ENCODE data around the gene EQTN.
A peak's percentile ranks its signal among the peaks of the same experiment; 100 is the strongest.

Gene EQTN

DNA sequence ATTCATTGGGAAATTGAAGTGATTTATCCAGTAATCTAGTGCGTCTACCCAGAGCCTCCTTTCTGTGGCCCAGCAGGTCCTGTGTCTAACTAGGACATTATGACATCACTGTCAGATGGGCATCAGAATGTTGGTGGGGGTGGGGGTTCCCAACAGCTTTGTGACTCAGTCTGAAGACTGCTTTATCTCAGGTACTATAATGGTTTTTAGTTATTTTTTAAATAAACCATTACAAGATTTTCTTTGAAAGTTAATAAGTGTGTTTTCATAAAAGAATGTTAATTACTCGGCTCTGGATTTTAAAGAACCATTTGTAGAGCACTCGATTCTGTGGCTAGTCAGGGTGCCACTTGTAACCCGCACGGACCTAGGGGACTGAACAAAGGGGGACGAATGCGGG, at the start of gene EQTN:
Gene EQTN (minus strand): TSS at position 101 of the 400 bp plus-strand sequence. CDS start 95 bp downstream, at position 6.
- DNase-seq (ENCODE audit: low spot score) (peak; percentile 30), FAIRE-seq (no peak)

DNA sequence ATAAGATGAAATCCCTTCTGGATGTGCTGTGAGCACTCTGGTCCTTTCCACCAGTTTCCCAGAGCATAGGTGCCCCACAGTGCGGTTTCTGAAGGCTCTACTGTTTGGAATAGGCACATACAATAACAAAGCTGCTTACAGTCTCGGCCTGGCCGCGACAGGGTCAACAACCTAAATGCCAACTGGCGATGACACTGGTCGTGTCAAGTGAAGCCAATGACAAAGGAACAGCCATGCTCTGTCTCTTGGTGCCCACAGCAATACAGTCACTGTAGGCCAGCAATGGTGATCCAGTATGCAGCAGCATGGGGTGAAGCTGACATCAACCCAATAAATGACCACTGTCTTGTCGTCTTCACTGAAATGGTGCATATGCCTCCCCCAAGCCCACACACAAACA, 47.8 kb upstream of the EQTN start:
- peak; percentile 77 for FAIRE-seq
- DNase-seq (ENCODE audit: low spot score), result no peak

DNA sequence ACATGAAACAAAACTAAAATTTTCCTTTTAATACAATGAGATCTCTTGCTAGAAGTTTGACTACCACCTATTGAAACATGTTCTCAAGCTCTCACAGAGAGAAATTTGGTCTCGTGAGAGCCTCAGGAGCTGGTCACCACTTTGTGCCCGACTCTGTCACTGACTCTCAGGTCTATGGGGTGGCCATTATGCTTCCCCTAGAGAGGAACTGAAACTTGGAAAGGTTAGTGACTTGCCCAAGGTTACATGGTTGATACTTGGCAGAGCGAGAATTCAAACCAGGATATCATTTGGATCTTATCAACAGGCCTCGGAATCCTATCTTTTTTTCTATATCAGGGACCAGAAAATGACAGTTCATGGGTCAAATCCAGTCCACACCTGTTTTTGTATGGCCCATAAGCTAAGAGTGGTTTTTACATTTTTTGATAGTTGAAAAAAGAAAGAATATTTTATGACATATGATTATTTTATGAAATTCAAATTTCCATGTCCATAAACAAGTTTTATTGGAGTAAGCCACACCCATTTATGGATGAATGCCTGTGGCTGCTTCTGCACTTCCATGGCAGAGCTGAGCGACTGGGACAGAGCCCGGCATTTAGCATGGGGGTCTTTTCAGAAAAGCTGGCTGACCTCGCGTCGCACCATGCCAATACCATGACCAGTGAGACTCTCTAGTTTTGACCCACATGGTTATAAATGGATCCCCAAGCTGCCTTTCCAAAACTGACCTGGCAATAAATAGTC, 44.8 kb upstream of the EQTN start:
- FAIRE-seq, result no peak
- DNase-seq (ENCODE audit: low spot score), result no peak

DNA sequence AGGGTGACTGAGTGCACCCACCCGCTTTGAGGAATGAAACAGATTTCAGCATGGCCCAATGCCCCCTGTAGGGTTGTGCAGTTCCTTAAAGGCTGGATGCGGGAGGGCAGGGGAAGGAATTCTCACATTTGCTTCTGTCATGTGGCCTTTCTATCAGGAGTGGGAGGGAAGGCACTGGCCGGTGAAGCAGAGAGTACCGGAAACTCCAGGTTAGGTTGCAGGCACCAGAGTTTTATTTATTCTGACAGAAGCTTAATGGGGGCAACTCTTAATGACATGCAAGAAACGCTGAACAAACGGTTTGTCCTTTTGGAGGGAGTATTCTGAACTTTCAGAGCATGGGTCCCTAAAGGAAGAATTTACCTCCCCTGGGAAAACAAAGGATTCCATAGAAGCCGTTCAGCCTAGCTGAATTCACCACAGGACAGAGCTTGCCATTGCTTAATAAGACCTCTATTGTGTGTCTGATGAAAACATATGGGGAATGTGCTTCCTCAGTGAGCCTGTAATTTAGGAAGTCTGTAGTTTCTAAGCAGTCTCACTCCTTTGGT, 44.1 kb upstream of the EQTN start:
- DNase-seq (ENCODE audit: low spot score), result no peak

DNA sequence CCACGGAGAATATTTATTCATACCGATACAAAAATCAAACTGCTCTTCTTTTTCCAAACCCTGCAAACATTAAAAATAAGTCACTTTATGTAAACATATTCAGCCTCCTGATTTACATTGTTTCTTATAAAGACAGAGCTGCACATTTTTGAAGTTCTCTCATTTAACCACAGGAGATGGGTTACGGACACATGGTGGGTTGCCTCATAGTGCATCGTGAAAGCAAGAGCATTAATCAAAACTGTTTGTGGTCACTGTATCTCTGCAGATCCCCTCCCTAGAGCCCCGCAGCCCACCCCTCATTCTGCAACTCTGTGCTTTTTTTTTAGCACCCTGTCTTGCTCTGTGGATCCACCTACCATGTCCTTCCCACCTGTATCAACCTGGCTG, 43.3 kb upstream of the EQTN start:
- DNase-seq (ENCODE audit: low spot score), result no peak
- peak; percentile 35 for FAIRE-seq

More for the DNA sequence above, 44.1 kb upstream of the EQTN start:
- no peak for FAIRE-seq

DNA sequence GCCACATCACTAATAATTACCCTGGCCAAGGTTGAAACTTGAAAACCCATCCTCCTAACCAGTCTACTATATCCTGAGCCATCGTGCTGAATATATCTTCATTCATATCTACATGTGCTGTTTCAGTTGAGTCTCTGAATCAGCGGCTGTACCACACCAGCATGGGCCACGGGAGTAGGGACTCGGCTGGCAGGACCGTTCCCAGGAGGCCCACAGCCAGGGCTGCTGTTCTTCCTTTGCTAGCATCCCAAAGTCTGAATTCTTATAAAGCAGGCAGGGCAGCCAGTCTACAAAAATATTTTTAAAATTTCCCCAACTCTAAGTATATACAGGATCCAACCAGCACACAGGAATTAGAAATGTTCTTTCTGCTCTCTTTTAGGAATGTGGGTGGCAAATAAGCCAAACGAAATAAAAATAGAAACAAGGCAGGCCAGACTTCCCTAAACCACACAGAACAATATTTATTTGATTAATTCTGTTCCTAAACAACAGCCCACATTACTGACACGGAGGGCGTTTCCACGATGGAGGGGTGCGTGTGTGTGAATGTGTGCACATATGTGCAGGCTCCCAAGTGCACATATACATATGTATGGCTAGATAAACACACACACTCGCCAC, 42.8 kb upstream of the EQTN start:
- DNase-seq (ENCODE audit: low spot score) (no peak), FAIRE-seq (peak; percentile 40)

DNA sequence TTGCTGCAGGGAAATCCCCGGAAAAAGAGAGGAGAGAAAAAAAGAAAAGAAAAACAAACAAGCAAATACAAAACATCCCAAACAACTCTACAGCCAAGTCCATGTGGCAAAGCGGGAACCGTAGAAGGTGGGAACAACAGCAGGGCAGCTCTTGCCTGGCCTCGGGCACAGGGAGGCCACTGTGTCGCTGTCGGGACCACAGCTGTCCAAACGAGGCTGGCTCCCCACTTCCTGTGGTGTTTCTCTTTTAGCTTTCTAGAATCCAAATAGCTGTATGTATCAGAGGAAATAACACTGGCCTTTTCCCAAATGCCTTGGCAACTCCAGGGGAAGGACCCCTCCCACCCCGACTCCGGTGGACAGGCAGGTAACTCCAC, 41.6 kb upstream of the EQTN start:
- DNase-seq (ENCODE audit: low spot score) (no peak), FAIRE-seq (no peak)

DNA sequence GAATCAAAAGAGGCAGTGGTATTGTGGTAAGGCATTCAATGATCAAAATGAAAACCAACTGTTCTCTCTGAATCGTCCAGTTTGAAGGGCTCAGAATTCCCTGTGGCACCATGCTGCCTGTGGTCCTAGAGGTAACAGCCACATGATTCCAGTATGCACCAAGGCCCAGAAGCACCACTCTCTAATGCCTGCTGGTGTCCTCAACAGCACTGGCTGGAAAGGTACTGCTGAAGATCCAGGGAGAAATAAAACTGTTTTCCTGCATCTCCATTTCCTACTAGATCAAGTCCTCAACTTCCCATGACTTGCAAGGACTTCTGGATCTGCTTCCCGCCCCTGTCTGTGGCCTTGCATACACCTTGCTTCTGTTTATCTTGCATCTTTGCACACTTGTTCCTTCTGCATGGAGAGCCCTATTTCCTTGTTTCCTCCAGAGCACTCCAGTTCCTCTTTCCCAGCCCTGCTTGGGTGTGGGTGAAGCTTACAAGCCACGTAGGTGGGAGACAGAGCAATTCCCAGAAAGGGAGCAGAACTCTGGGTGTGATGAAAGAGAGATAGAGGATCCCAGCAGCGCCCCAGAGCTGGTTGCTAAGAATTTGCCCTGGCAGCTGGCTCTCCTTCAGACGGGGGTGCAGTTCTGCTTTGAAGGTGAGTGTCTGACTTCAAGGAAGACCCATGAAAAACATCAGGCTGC, 41.0 kb upstream of the EQTN start:
- DNase-seq (ENCODE audit: low spot score), result no peak
- FAIRE-seq, result peak; percentile 69

DNA sequence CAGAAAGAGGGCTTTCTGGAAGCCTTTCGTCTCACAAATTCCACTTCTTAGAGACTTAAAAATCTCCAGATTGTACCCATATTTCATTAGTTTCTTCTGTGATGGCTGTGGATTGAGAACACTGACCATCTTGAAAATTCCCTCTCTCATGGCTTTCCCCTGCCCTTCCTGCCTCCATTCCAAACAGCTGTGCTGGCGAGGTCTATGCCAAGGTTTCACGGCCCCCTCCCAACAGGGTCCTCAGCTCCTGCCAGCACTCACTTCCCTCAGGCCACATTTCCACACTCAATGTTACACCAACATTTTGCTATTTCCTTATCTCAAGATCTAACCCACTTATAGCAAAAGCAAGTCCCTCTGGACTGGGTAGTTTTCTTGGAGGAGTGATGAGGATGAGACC, 40.3 kb upstream of the EQTN start:
- no peak for DNase-seq (ENCODE audit: low spot score)
- FAIRE-seq, result no peak

DNA sequence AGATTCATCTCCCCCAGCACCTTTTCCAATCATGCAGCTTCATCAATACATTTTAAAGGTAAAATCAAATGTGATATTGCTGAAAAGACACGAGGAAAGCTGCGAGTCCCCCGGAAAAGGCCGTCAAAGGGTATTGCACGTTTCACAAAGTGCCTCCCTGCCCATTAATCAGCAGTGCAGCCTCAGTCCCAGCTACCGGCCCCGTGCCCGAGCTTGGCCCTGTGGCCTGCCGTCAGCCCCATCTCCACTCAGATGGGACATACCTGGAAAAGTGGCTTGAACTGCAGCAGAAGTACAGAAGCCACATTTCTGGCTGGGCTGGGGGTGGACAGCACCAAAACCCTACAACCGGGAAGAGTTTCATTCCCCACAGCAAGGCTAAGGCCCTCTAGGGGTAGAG, 39.9 kb upstream of the EQTN start:
- FAIRE-seq (no peak), DNase-seq (ENCODE audit: low spot score) (no peak)

DNA sequence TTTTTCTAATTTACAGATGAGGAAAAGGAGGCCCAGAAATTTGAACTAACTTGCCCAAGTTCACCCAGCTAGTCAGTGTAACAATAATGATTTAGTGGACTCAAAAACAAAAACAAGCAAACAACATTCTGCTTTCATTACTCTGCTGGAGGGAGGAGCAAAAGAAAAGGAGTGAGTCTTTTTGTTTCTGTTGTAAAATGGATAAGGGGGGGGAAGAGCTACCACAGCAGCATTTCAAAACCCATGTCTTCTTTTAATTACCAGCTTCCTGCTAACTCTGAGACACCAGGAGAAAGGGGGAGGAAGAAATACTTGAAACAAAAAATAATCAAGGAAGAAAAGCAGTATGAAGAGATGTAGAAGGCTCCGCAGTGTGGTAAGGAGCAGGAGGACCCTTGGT, 39.2 kb upstream of the EQTN start:
- no peak for FAIRE-seq

DNA sequence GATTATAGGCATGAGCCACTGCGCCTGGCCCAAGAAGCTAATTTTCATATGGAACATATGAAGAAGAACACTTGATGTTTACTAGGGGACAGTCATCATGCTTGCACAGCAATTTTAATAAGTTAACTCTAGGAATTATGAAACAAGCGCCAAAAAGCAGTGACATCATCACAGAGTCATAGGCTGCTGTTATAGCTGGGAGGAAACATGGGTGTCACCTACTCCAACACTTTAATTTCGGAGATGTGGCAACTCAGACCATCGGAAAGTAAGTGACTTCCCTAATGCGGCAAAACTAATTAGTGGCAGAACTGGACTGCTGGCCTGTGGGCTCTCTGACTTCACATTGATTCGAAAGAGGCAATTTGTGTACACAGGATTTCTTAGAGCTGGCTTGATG, 38.1 kb upstream of the EQTN start:
- DNase-seq (ENCODE audit: low spot score) (no peak), FAIRE-seq (peak; percentile 5)

More for the DNA sequence above, 39.2 kb upstream of the EQTN start:
- no peak for DNase-seq (ENCODE audit: low spot score)

DNA sequence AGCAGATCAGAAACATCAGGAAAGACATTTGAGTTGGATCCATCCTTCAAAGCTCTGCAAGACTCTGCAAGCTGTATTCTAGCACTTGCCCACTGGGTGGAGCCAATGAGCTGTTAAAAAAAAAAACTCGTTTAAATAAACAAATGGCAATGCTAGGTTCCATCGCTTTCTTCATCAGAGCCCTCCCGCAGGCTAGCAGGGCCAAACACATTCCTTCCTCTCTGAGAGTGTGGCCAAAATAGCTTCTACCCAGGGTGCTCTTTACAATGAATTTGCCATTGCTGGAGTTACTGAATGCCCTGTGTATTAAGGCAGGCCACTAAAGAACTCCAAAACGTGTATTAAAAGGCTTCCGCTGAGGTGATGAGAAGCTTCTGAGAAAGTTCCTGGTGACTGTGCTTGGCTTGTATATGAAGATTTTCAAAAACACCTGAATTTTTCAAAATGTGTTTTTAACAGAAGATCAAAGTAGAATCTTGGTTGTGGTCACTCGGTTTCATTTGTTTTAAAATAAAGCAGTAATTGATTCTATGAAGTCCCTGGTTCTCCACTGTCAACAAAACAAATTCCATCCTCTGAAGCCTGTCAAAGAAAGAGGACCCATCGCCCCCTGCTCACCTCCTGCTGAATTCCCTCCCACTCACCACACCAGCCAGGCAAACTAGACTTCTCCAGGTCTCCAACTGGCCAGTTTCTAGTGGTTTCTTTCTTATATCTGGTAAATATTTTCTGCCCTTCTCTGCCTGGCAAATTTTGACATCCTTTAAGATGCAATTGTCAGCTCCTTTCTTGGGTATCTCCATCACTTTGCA, 36.5 kb upstream of the EQTN start:
- DNase-seq (ENCODE audit: low spot score), result peak; percentile 88

DNA sequence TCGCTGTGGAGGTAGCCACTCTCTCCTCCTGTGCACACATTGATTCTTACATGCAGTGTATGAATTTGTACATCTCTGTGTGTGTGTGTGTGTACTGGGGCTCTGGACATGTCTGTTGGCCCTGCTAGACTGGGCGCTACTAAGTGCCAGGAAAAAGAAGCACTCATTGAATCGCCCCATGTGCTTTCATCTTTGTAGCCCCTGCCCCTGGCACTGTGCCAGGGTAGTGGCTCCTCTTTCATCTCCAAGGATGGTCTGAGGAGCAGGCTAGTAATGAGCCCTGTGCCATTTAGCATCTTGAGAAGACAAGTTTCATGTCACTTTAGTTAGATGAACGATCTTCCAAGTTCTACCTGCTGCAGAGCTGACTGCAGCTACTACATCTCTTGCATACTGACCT, 34.4 kb upstream of the EQTN start:
- FAIRE-seq, result peak; percentile 52
- no peak for DNase-seq (ENCODE audit: low spot score)

More for the DNA sequence above, 36.5 kb upstream of the EQTN start:
- FAIRE-seq, result peak; percentile 17

DNA sequence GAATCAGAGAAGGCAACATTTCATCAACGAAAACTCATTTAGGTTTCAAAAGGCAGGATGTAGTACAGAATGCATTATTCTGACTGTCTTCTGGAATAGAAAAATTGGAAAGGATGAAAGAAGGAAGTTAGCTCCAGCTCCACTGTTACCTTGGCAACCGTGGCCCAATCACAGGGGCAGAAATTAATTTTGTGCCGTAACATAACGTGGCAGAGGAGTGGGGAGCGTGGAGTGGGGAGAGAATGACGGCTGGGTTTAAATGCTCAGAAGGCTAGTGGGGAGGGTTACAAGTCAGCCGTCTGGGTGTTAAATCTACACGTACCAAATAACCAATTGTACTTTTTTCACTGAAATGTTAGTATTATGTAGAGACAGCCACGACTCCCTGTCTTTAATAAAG, 32.3 kb upstream of the EQTN start:
- no peak for FAIRE-seq
- no peak for DNase-seq (ENCODE audit: low spot score)

DNA sequence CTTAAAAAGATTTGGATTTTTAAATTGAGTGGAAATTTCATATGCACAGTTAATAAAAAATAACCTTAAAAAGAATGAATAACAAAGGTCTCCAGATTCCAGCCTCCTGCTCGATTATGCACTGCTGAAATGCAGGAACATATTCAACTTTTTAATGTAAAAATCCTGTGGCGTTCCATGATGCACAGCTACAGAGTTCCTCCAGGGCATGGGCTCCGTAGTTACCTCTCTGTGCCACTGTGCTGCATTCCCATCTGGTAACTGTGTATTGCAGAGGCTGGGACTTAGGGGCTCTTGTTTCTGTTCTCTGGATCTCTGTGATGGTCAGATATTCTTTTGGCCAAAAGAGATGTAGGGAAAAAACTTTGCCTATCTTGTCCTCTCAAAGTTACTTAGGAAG, 31.5 kb upstream of the EQTN start:
- no peak for FAIRE-seq
- no peak for DNase-seq (ENCODE audit: low spot score)

DNA sequence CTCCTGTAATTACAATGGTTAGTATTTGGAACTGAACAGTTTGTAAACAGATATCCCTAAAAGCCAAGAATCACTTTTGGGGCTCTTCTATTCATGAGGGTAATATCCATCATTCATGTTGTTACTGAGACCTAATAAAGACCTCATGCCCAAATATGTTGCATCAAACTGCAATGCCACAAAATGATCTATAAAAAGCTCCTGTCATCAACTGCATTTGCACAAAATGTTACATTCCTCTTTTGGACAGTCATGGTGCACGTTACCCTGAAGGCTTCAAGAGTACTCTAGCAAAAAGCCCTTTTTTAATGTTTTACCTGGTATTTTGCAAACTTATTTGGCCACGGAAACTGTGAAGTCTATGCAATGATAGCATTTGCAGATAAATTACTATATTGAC, 14.2 kb upstream of the EQTN start:
- FAIRE-seq (no peak), DNase-seq (ENCODE audit: low spot score) (no peak)

DNA sequence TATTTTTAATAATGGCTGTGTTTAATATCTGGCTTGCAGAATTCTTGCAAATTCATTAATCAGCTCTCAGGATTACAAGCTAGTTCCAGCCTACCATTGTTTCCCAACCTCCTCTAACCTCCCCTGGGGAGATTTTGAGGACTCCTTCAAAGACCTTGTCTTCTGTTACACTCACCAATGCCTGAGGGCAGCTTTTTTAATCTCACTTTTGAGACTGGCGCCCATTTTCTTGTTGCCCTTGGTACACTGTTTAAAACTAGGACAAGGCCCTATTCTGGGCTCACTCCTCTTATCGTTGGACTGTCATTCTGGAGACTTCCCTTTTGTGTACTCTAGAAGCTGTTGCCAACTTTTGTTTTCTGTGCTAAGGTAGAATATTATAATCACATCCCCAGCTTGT, 13.6 kb upstream of the EQTN start:
- FAIRE-seq (no peak), DNase-seq (ENCODE audit: low spot score) (no peak)

DNA sequence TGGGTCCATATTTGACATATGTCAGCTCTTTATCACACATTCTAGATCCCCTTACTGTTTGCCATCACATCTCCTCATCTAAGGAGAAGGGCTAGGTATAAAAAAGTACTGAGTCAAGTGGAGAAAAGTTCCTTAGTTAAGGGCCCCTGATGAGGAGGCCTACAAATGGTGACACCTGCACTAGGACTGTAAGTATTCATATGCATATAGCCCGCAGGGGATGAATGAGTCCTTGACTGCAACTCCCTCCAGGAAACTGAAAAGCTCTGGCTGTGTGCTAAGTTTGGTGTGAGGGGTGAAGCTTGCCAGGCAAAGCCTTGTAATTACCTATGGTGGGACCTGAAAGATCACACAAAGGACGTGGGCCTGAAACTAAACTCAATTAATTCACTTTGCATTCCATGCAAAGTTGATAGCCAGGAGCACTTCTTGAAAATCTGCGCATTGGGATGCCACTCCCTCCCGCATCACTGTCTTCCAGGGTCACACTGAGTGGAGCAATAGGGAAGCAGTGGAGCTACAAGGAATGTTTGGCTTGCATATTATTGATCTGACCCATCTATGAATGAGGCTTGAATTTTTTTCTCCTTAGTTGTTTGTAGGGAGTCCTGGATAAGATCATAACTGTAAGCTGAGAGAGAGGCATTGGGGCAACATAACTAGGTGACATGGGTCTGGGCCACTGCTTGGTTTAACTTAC, 11.9 kb upstream of the EQTN start:
- FAIRE-seq, result peak; percentile 35
- no peak for DNase-seq (ENCODE audit: low spot score)

DNA sequence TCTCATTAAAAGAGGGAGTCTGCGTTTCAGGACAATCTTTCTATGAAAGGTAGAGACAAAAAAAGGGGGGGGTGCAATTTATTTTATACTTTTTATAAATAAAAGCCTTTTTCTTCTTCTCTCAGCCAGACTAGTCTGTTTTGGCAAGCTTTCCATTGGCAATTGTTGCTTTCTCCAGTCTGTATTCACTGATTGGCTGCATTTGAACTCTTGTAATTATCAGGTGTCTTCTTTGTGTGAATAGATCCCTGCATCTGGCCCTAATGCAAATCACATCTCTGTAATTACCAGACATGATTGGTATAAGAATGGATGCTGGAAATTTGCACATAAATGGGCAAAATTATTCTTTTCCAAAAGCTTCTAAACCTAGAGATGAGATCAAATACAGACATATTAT, 7.6 kb upstream of the EQTN start:
- FAIRE-seq (no peak), DNase-seq (ENCODE audit: low spot score) (no peak)

DNA sequence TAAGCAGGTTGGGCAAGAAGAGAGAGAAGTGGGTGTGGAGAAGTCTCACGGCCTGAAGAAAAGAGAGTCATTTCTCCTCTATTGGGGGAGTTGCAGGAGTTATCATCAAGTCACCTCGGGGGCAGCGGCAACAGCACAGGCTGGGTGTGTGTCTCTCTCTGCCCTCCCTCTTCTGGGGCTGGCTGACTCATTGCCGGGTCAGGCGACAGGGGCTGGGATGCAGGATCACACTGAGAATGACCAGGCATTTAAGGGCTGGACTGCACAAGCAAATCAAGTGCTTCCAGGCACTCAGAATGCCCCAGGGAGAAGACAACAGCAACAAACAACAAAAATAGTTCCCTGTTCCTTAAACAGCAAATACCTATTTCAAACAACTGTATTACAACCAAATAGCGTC, 6.3 kb upstream of the EQTN start:
- FAIRE-seq (peak; percentile 80), DNase-seq (ENCODE audit: low spot score) (peak; percentile 82)
